ENCODE data around the gene RNU7-1. TPM values are rescaled to one million over a fixed set of nuclear protein-coding genes. Genes with fewer than 3 reads are reported as not detected.
A peak's percentile ranks its signal among the peaks of the same experiment; 100 is the strongest.

RNU7-1 gene
- total and polyA plus RNA-seq, 9 of the 15 experiments (the other 6 are each of a cell fraction or from before 2014, with no cell fraction given): not detected

GRCh38 chr12:6961278-6961694, 17.7 kb downstream of the RNU7-1 start (continued):
- TF ChIP-seq ZNF395 (CRISPR knock-in tag; IDR thresholded peaks at IDR 0.05) (no peak; the same call in 1 of the 2 replicates), HNRNPH1 (optimal IDR thresholded peaks at IDR 0.05; ENCODE audit: low read depth, low read length) (no peak), OTX1 (CRISPR knock-in tag; IDR thresholded peaks at IDR 0.05) (no peak), TAF1 (IDR thresholded peaks at IDR 0.05; ENCODE audit: control insufficient read depth, extremely low read depth, insufficient read depth, low read length, severe bottlenecking) (peak; percentile 5)
- TF ChIP-seq, protein P1, sequence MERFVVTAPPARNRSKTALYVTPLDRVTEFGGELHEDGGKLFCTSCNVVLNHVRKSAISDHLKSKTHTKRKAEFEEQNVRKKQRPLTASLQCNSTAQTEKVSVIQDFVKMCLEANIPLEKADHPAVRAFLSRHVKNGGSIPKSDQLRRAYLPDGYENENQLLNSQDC (CRISPR knock-in tag; IDR thresholded peaks at IDR 0.05): no peak
- TF ChIP-seq, protein P2, sequence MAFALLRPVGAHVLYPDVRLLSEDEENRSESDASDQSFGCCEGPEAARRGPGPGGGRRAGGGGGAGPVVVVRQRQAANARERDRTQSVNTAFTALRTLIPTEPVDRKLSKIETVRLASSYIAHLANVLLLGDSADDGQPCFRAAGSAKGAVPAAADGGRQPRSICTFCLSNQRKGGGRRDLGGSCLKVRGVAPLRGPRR (CRISPR knock-in tag; IDR thresholded peaks at IDR 0.05): no peak

GRCh38 chr12:6961695-6962284, 18.2 kb downstream of the RNU7-1 start:
- Histone ChIP-seq H3K4me3 (peak overlapping the region; percentile 42), H2AFZ (ENCODE audit: low read depth, low read length) (peak overlapping the region; percentile 89), H3K9me3 (replicated peaks; ENCODE audit: control insufficient read depth, insufficient read depth, low read depth, low read length) (no peaks in the 10 kb centered on the region), H3K4me1 (replicated peaks in 1 of 2; ENCODE audit: control insufficient read depth in 2 of 2, insufficient read depth in 2 of 2, low read length in 2 of 2) (peaks cover 44 to 66% of the 10 kb centered on the region in 2 experiments), H3K27ac (ENCODE audit: extremely low read depth, low read depth, low read length) (peak overlapping the region; percentile 96), H3K9ac (ENCODE audit: insufficient read depth in 1 of 2, low read depth in 2 of 2, low read length in 2 of 2) (peak overlapping the region; percentile 92 to 96), H3K36me3 (ENCODE audit: control insufficient read depth, insufficient read depth, low read length) (peaks cover 23% of the 10 kb centered on the region; the same call in 2 of the 3 replicates), H3K27me3 (ENCODE audit: control insufficient read depth in 2 of 2, insufficient read depth in 2 of 2, low read length in 2 of 2) (no peaks in the 10 kb centered on the region), H3K9me1 (ENCODE audit: control insufficient read depth, insufficient read depth, low read length) (no peaks in the 10 kb centered on the region), H3K79me2 (ENCODE audit: control insufficient read depth, insufficient read depth, low read length) (peaks cover 10% of the 10 kb centered on the region; the same call in 2 of the 3 replicates), H4K20me1 (replicated peaks; ENCODE audit: control insufficient read depth, insufficient read depth, low read length) (no peaks in the 10 kb centered on the region), H3K4me2 (ENCODE audit: insufficient read depth, low read length) (peak overlapping the region; percentile 95)
- DNase-seq (ENCODE audit: extremely low read depth in 1 of 4, low spot score in 3 of 4) (peak; percentile 76 to 90 (median 80)), FAIRE-seq (peak; percentile 79), ATAC-seq (peak; percentile 85)
- in situ Hi-C loops (cut with MboI): no loop called here
- WGBS (ENCODE audit: insufficient coverage, low coverage, missing lambda C conversion rate): under 1% methylated on average over 16 of the region's 16 CpGs
- ChIA-PET POLR2A (interaction anchor here (0.7 to 8.0 kb wide), 15 partner anchors 10 to 407 kb away, joined by 3 to 98 read pairs (median 4); partner anchors contain the start of genes C12orf57, LPCAT3, RNU7-1 and SPSB2), CTCF (ENCODE audit: low intra/inter-chr PET ratio) (interaction anchor here (0.5 to 1.8 kb wide), 3 partner anchors 17 to 93 kb away, joined by 3 to 13 read pairs (median 5); partner anchors contain the start of genes C12orf57 and RNU7-1)
- intact Hi-C loops (cut with micrococcal nuclease): loop anchor here (10.0 kb wide), 1 partner anchor 223 kb away; the partner anchor contains the start of gene PEX5
- no TSS peak for BruUV-seq (replicated peaks)
- TF ChIP-seq RFX7 (CRISPR knock-in tag; IDR thresholded peaks at IDR 0.05) (no peak), NR2C2 (CRISPR knock-in tag; IDR thresholded peaks at IDR 0.05) (no peak), NR2C2 (tag; IDR thresholded peaks at IDR 0.05) (peak; percentile 56; the same call in 1 of the 2 replicates), SMARCA5 (IDR thresholded peaks at IDR 0.05) (no peak), ZNF518B (CRISPR knock-in tag; IDR thresholded peaks at IDR 0.05) (no peak)
- TF ChIP-seq, protein P3, sequence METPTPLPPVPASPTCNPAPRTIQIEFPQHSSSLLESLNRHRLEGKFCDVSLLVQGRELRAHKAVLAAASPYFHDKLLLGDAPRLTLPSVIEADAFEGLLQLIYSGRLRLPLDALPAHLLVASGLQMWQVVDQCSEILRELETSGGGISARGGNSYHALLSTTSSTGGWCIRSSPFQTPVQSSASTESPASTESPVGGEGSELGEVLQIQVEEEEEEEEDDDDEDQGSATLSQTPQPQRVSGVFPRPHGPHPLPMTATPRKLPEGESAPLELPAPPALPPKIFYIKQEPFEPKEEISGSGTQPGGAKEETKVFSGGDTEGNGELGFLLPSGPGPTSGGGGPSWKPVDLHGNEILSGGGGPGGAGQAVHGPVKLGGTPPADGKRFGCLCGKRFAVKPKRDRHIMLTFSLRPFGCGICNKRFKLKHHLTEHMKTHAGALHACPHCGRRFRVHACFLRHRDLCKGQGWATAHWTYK (CRISPR knock-in tag; IDR thresholded peaks at IDR 0.05): no peak

All from K562 (cell line).